GM18868 (cell line): Measurements from ENCODE around the gene DENND6A.

ENCODE experiments used
- ATAC-seq: cut with Tn5 transposase; IDR thresholded peaks from one replicate; pipeline ENCODE4 v1.9.1; 2021; ENCODE audit warnings: mild to moderate bottlenecking, moderate library complexity; ENCODE audit not compliant: unreplicated experiment

The DENND6A gene

DNA sequence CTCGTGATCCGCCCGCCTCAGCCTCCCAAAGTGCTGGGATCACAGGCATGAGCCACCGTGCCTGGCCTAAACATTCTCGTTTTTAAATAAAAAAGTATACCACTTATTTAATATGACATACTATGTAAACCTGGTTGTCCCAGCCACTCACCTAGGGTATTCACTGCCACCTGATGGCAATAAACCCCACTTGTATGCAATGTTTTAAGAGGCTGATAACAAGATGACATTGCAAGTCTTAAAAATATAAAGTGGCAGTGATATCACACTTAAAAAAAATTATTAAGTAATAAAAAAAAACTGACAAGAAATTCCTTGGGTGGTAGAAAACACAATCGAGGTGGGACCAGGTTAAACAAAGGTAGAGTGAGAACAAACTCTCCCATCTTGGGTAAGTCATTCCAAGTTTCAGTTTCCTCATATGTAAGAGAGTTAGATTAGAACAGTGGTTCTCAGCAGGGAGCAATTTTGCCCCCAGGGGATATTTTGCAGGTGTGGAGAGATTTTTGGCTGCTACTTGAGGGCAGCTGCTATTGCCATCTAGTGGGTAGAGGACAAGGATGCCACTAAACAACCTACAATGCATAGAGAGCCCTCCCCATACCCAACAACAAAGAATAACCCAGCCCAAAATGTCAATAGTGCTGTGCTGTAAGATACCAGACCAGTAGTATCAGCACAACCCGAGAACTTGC, 110.3 kb downstream of the DENND6A start:
- ATAC-seq: no peak

DNA sequence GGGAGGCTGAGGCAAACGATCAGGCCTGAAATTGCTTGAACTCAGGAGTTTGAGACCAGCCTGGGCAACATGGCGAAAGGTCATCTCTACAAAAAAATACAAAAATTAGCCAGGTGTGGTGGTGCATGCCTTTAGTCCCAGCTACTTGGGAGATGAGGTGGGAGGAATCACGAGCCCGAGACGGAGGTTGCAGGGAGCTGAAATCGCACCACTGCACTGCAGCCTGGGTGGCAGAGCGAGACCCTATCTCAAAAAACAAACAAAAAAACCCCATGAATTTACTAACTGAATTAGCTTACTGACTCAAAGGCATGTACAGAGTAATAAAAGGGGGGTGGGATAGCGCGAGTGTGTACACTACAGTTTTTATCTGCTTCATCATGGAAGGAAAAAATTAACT, 115.1 kb downstream of the DENND6A start:
- ATAC-seq: no peak

DNA sequence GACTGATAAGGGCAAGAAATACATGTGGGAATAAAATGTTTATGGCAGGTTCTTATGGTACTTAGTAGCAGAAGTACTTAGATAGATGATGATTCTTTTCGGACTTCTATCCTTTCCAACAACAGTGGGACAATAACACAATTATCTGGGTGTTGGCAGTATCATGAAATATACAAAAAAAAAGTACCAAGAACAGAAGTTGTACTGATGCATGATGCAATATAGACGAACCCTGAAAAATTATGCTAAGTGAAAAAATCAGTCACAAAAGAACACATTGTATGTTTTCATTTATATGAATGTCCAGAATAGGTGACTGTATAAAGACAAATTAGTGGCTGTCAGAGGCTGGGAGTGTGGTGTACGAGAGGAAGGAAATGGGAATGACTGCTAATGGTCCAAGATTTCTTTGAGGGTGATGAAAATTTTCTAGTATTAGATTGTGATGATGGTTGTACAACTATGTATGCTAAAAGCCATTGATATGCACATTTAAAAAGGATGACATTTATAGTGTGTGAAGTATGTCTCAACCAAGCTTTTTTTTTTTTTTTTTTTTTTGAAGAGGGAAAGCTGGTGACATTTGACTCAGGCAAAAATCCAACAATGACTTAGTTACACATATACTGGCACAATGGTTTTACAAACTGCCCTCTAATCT, 116.8 kb downstream of the DENND6A start:
- no peak for ATAC-seq
